ENCODE data around the gene KCNQ1OT1. TPM values are rescaled to one million over a fixed set of nuclear protein-coding genes. Genes with fewer than 3 reads are reported as not detected.
A peak's percentile ranks its signal among the peaks of the same experiment; 100 is the strongest.

KCNQ1OT1 gene
- total and polyA plus RNA-seq, 2 experiments from 2014 or later: 2.3 to 8.8 TPM

DNA sequence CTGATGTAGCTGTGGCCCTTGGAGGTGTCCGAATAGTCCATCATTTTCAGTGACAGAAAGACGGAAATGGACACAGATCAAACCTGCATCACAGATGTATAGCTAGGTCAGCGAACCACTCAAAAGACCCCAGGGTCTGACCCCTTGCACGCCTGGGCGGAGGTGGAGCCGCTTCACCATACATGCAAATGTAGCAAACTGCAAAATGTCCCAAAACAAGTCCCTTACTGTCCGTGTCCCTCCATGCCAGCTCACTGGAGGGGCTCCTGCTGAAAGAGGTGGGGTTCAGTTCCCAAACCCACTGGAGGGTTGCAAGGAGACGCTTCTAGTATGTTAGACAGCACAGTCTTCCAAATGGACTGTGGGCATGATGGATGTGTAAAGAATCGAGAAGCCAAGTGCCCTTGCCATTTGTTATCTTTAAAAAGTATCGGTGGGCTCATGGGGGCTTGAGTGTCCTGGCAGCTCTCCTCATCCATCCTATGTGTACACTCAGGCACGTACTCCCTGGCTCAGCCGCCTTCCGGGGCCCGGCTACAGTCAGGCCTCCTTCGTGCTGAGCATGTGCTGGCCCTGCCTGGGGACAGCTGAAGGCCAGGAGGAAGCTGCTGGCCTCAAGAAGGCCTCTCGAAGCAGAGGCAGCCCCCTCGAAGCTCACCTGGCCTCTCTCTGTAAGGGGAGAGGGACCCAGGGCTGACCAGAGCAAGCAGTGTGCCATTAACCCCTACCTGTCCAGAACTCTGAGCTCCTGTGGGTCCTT is 20.2 kb upstream of the KCNQ1OT1 start:
- Histone ChIP-seq H3K4me3 (no peak overlapping the region), H3K9me3 (ENCODE audit: low read depth) (no peaks in the 10 kb centered on the region), H3K36me3 (no peaks in the 10 kb centered on the region), H3K4me1 (ENCODE audit: low read depth) (peaks cover 15% of the 10 kb centered on the region), H3K27ac (no peak overlapping the region), H3K27me3 (no peaks in the 10 kb centered on the region)
- DNase-seq (ENCODE audit: low read depth in 1 of 2, low spot score in 1 of 2): no peak
- TF ChIP-seq, protein P1, sequence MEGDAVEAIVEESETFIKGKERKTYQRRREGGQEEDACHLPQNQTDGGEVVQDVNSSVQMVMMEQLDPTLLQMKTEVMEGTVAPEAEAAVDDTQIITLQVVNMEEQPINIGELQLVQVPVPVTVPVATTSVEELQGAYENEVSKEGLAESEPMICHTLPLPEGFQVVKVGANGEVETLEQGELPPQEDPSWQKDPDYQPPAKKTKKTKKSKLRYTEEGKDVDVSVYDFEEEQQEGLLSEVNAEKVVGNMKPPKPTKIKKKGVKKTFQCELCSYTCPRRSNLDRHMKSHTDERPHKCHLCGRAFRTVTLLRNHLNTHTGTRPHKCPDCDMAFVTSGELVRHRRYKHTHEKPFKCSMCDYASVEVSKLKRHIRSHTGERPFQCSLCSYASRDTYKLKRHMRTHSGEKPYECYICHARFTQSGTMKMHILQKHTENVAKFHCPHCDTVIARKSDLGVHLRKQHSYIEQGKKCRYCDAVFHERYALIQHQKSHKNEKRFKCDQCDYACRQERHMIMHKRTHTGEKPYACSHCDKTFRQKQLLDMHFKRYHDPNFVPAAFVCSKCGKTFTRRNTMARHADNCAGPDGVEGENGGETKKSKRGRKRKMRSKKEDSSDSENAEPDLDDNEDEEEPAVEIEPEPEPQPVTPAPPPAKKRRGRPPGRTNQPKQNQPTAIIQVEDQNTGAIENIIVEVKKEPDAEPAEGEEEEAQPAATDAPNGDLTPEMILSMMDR (IDR thresholded peaks at IDR 0.05; ENCODE audit: low read depth, low read length): no peak

DNA sequence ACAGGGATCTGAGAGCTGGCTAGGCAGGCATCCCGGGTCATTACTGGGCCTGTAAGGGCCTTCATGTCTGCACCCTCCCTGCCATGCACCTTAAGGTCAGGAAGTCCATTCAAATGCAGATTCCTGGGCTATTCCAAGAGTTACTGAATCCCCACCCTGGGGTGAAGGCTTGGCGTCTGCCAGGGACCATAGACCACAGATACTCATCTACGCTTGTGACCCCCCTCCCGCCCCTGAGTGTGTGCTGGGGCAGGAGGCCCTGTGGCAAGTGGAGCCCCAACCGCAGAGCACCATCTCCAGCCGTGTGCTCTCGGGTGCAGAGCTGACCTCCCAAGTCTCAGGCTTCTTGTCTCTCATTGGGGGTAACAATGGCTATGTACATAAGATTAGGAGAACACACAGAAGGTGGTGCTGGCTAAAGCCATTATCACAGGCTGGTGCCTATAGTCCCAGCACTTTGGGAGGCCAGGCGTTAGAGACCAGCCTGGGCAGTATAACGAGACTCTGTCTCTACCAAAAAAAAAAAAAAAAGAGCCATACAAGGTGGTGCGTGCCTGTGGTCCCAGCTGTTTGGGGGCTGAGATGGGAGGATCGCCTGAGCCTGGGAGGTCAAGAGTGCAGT is 19.1 kb upstream of the KCNQ1OT1 start:
- Histone ChIP-seq H3K4me1 (ENCODE audit: low read depth) (peaks cover 11% of the 10 kb centered on the region), H3K9me3 (ENCODE audit: low read depth) (no peaks in the 10 kb centered on the region), H3K4me3 (no peak overlapping the region), H3K27ac (no peak overlapping the region), H3K36me3 (no peaks in the 10 kb centered on the region), H3K27me3 (no peaks in the 10 kb centered on the region)
- TF ChIP-seq, protein P1 (IDR thresholded peaks at IDR 0.05; ENCODE audit: low read depth, low read length): no peak
- DNase-seq (ENCODE audit: low read depth in 1 of 2, low spot score in 1 of 2): no peak

DNA sequence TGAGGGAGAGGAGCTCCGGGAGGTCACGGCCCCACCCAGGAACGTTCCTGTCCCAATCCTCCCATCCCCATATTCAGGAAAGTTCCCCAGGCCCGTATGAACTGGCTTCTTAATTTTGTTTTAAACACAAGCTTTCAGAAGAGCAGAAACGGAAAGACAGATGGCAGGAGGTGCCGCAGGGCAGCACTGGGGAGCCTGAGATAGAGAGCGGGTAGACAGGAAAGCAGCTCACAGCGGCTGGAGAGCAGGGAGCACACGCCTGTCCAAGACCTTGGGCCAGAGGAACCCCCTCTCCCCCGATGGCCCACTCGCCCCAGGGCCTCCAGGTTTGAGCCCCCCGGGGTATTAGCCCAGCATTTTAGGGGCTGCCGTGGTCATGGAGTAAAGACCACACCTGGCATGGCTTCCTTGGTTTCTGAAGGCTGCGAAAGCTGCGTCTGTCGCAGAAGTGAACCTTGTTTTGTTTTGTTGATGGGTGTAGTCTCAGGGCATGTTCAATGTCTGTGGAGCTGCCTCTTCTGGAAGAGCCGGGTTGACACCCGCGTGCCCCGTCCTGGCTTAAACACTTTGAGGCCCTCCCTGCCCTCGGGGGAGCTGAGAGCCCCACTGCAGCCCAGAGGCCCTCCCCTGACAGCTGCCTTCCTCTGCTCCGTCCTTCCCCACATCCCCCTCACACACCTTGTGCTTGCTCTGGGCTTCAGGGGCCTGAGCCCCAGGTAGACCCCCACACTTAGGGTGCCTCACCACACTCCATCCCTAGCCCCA is 17.9 kb upstream of the KCNQ1OT1 start:
- Histone ChIP-seq H3K27ac (no peak overlapping the region), H3K36me3 (no peaks in the 10 kb centered on the region), H3K4me1 (ENCODE audit: low read depth) (peaks cover 10% of the 10 kb centered on the region), H3K27me3 (no peaks in the 10 kb centered on the region), H3K9me3 (ENCODE audit: low read depth) (no peaks in the 10 kb centered on the region), H3K4me3 (no peak overlapping the region)
- TF ChIP-seq, protein P1 (IDR thresholded peaks at IDR 0.05; ENCODE audit: low read depth, low read length): no peak
- DNase-seq (ENCODE audit: low read depth in 1 of 2, low spot score in 1 of 2): no peak

DNA sequence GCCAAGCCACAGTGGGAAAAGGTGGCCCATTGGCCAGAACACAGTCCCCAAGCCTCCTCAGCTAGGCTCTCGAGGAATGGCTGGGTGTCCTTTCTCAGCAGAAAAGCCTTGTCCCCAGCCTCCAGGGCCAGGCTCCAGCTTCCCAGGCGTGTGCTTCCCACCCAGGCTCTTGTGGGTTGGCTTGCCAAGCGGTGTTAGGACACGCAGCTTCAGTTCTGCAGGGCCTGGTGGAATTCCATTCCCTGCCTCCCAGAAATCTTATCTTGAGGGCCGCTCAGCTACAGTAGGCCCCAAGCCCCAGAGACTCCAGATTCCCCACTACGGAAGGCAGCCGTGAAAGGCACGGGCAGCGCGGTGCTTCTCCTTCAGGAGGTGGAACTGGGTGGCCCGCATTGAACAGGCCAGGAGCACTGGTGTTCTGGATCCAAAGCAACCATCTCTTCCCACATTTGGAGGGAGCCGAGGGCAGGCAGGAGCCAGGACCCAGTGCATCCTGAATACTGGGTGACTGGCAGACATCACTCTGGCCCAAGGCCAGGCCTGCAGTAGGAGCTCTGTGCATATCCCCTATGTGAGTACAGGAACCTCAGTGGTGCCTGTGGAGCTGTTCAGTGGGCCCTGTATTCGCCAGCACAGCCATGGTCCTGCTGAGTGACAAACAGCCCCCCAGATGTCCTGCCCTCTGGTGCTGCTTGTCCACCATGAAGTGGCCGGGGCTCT is 16.7 kb upstream of the KCNQ1OT1 start:
- peaks cover 10% of the 10 kb centered on the region for H3K4me1 ChIP-seq (ENCODE audit: low read depth)
- no peak overlapping the region for H3K4me3 ChIP-seq
- peak; percentile 62 to 85 for DNase-seq (ENCODE audit: low read depth in 1 of 2, low spot score in 1 of 2)
- H3K36me3 ChIP-seq: no peaks in the 10 kb centered on the region
- H3K9me3 ChIP-seq (ENCODE audit: low read depth): no peaks in the 10 kb centered on the region
- TF ChIP-seq, protein P1 (IDR thresholded peaks at IDR 0.05; ENCODE audit: low read depth, low read length): no peak
- H3K27me3 ChIP-seq: no peaks in the 10 kb centered on the region
- H3K27ac ChIP-seq: peak overlapping the region; percentile 57

DNA sequence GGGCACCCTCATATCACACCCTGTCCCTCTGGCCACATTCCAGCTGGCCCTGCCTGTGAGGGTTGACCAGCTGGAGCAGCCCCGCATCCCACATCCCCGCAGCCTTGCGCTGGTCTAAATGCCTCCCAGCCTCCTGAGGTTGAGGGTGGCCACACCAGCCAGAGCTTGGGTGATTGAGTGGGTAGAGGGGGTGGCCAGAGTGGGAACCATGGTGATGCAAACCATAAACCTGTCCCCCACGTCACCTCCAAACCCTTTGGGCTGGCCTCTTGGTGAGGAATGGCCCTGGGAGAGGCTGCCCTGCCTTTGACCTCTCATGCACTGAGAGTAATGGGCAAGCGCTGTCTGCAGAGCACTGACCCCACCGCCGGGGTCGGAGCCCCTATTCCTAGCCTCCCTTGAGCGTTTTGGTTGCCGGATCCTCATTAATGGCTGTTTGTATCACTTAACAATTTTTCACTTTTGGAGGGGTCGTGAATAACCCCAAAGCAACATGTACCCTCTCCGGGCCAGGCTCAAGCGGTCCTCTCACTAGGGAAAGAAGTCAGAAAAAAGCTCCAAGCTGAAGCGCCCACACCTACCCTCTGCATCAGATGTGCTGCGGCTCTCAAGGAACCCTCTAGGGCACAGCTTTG is 16.0 kb upstream of the KCNQ1OT1 start:
- Histone ChIP-seq H3K36me3 (no peaks in the 10 kb centered on the region), H3K9me3 (ENCODE audit: low read depth) (no peaks in the 10 kb centered on the region), H3K4me1 (ENCODE audit: low read depth) (peaks cover 10% of the 10 kb centered on the region), H3K27ac (peak overlapping the region; percentile 57), H3K4me3 (no peak overlapping the region), H3K27me3 (no peaks in the 10 kb centered on the region)
- no peak for DNase-seq (ENCODE audit: low read depth in 1 of 2, low spot score in 1 of 2)
- TF ChIP-seq, protein P1 (IDR thresholded peaks at IDR 0.05; ENCODE audit: low read depth, low read length): no peak

Measured in cardiac muscle cell (in vitro differentiated cells and primary cell).